Suppressor macrophage treated with lipopolysaccharide for 1 hour (primary cell): ENCODE results near the gene GALNT18.

Experiments
- DNase-seq, 3 donors: peaks; one replicate each; pipeline ENCODE4 v3.0.0-alpha.2; 2020 to 2022

The GALNT18 gene

GRCh38 chr11:11493698-11494097 lies 128.1 kb downstream of the GALNT18 start:
- no peak for DNase-seq

DNA sequence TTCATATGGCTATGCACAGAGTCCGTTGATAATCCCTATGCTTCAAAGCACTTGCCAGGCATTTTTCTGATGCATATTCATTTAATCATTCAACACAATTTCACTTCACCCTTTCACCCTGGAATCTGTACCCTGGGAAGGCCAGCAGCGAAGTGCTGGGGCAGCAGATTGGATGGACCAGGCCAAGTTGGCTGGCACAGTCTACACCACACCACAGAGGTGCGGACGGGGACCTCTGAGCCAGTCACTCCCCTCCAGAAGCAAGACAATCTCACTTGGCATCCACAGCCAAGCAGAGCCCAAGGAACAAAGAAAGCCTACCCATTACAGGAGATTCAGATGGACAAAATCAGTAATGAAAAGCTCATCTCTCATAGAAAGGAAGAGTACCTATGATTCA lies 130.2 kb downstream of the GALNT18 start:
- no peak for DNase-seq

DNA sequence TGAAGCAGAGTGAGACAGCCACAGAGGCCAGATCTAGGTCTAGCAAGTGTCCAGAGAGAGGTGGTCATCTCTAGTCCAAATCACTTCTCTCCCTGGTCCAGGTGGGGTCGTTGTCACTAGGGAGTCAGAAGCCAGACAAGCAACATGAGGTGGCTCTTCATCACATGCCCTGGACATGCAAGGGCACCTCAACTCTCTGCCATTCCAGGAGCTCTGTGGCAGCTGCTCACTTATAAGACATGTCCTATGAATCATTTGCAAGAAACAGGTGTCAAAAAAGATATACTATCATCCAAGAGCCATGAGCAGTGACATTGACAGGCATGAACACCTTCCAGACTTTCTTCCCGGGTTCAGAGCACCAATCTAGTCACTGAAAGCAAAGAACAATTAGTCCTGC lies 130.8 kb downstream of the GALNT18 start:
- no peak for DNase-seq

- no peak for DNase-seq
These were observed 135.4 kb downstream of the GALNT18 start for GRCh38 chr11:11486423-11486822.

GRCh38 chr11:11486002-11486401 lies 135.8 kb downstream of the GALNT18 start:
- no peak for DNase-seq

DNA sequence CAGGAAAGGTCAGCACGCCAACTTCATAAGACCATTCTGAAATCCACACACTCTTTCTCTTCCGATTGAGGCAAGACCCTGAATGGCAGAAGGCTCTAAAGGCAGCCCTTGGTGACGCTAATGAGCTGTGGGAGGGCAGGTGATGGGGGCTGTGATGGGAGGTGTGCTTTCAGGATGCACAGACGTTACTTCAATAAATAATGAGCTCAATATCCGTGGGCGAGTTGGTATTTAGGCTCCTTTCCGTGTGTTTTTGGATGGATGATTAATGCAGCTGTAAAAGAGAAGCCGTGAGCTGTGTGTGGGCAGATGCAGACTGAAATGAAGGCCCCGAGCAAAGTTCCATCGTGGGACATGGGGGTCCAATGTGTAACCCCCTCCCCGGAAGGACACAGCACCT lies 138.2 kb downstream of the GALNT18 start:
- DNase-seq: no peak

DNA sequence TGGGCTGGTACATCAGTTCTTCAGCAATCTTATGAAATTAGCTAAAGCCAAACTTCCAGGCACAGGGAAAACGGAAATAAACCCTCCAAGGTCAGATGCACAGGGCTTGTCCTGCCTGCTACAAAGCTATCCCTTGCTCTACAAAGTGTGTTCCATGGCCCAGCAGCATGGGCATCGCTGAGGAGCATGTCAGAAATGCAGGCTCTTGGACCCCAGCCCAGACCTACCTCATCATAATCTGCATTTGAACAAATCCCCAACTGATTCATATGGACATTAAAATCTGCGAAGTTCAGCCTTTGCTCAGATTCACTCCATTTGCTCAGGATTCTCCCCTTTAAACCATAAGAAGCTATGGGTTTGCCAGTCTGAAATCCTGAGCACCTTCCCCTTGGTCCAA lies 139.1 kb downstream of the GALNT18 start:
- DNase-seq: no peak

GRCh38 chr11:11481371-11481770 lies 140.4 kb downstream of the GALNT18 start:
- DNase-seq: no peak

GRCh38 chr11:11480971-11481370 lies 140.8 kb downstream of the GALNT18 start:
- DNase-seq: no peak

DNA sequence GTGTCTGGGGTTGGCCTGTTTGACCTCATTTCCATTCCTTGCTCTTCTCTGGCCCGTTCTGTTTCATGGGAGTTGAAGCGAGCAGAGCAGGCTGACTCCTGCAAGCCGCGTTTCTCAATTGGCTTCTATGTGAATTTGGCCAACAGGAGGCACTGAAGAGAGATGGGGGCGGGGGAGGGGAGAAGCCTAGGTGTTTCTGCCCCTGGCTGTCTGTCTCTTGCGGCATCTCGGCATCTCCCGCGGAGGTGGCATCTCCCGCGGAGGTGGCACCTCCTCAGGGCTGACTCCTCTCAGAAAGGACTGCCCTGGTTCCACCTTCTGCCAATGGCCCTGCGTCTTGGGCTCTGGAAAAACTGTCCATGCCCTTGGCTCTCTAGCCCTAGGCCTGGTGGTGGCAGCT lies 143.1 kb downstream of the GALNT18 start:
- no peak for DNase-seq

GRCh38 chr11:11477695-11478420 lies 143.9 kb downstream of the GALNT18 start:
- DNase-seq: no peak

- no peak for DNase-seq
These were observed 144.7 kb downstream of the GALNT18 start for GRCh38 chr11:11476971-11477645.

DNA sequence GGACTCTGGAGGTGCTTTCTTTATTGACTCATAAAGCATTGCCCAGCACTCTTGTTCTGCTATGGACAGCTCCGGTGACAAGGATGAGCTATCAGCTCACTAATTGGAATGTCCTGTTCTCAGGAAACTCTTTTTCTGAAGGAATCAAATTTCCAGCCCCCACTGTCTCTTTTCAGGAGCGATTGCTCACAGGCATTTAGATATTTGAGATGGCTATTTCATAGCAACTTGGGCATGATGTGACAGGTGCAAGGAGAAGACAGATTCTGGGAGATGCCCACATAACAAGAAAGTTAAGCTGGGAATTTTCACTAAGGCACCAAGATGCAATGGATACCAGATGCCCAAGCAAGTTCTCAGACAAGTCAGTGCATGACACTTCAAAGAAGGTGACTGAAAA lies 145.3 kb downstream of the GALNT18 start:
- no peak for DNase-seq

DNA sequence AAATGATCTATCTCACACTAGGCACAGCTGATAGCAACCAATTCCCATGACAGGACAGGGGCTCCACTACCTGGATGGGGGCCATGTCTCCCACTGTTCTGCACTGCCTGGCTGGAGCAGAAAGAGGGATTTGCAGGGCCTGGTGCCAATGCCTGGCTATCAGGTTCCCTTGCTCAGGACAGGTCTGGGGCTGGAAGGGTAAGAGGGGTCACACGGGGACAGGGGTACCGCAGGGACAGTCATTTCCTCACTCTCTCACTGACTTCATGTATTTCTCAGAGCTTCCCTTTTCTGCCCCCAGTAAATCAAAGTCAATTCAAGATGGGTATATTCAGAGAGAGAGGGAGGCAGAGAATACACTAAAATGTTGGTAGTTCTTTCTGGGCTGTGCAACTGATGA lies 149.7 kb downstream of the GALNT18 start:
- DNase-seq: peak in 1 of 3 donors; percentile 30

GRCh38 chr11:11471201-11471600 lies 150.6 kb downstream of the GALNT18 start:
- DNase-seq: no peak

DNA sequence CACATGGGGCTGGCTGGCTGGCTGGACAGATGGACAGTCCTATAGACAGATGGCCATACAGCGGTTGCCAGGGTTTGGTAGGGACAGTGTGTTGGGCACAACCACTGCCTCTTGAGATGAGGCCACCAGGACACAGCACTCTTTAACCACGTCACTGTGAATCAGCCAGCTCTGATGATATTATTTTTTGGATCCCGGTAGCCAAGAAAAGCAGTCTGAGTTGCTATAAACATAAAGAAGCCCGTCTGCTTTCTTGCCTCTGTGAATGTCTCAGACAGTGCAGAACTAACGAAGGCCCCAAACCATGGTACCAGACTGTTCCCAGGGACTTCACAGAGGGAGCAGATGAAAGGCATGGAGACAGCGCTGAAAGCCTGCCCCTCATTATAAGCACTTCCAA lies 152.9 kb downstream of the GALNT18 start:
- DNase-seq: no peak

GRCh38 chr11:11467312-11467711 lies 154.5 kb downstream of the GALNT18 start:
- no peak for DNase-seq

GRCh38 chr11:11464555-11464954 lies 157.2 kb downstream of the GALNT18 start:
- DNase-seq: no peak

GRCh38 chr11:11463405-11463804 lies 158.4 kb downstream of the GALNT18 start:
- no peak for DNase-seq

- DNase-seq: no peak
These were observed 160.3 kb downstream of the GALNT18 start for GRCh38 chr11:11461473-11461872.

GRCh38 chr11:11459578-11459977 lies 162.2 kb downstream of the GALNT18 start:
- DNase-seq: no peak

DNA sequence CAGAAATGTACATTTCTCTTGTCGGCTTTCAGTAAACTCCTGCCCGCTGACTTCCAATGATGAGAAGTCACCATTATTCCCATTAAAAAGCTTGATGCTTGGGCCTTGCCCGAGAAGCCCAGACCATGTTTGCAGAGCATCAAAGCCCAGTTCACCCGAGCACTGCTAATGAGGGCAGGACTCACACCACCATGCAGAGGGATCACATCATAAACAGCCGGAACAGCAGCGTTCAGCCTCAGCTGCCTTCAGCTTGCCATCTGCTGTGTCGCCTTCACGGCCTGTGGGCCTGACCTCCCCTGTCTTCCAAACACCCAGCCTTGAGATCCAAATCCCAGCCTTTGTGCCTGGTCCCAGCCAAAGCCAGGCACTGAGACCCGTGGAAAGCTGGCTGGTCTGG lies 163.3 kb downstream of the GALNT18 start:
- DNase-seq: no peak

- DNase-seq: no peak
These were observed 163.8 kb downstream of the GALNT18 start for GRCh38 chr11:11458001-11458400.

- DNase-seq: no peak
These were observed 164.9 kb downstream of the GALNT18 start for GRCh38 chr11:11456866-11457265.
